Measurements from ENCODE around the gene KATNA1. TPM values are rescaled to one million over a fixed set of nuclear protein-coding genes. Genes with fewer than 3 reads are reported as not detected.
"Not testable (repeated sequence)": the region's sequence is repeated elsewhere in the genome, so short reads cannot be mapped to it uniquely, and the experiment has no call there.

KATNA1 gene
- total and polyA plus RNA-seq, 2 donors (not counting 3 experiments of a cell fraction or from before 2014, with no cell fraction given), result 9.9 to 15.9 TPM

DNA sequence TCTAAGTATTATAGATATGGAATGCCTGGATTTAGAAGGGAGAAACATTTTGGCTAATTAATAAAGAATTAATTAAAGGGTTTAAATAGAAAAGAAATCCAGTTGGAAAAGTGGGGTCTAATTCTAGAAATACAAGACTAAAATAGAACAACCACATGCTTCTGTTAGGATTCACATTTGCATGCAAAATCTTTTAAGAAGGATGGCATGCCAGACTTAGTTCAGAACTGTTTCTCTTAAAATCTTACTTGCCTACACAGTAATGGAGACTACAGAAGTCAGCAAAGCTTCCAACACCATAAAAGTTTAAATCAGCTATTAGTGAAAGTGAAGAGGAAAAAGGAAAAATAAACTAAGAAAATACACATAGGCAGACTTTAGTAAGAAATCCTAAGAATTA lies 32.7 kb upstream of the KATNA1 start:
- no peak overlapping the region for H2AFZ ChIP-seq (ENCODE audit: low read depth, low read length)
- H3K9me3 ChIP-seq (replicated peaks; ENCODE audit: control insufficient read depth, insufficient read depth, low read length), result no peaks in the 10 kb centered on the region
- H3K9ac ChIP-seq (replicated peaks; ENCODE audit: extremely low read depth, insufficient read depth, low read length), result no peak overlapping the region
- TF ChIP-seq MYC (IDR thresholded peaks at IDR 0.05; ENCODE audit: low read depth, low read length) (no peak), GATA2 (IDR thresholded peaks at IDR 0.05; ENCODE audit: insufficient read depth, insufficient read length, low read depth, low read length) (no peak), POLR2AphosphoS5 (IDR thresholded peaks at IDR 0.05; ENCODE audit: insufficient read depth, low read depth, low read length) (no peak), POLR2A (IDR thresholded peaks at IDR 0.05; ENCODE audit: low read depth, low read length) (no peak), FOS (IDR thresholded peaks at IDR 0.05; ENCODE audit: borderline replicate concordance, insufficient read depth, low read length) (no peak), EZH2 (IDR thresholded peaks at IDR 0.05; ENCODE audit: borderline replicate concordance, low read depth, low read length, severe bottlenecking) (no peak)
- TF ChIP-seq, protein P1, sequence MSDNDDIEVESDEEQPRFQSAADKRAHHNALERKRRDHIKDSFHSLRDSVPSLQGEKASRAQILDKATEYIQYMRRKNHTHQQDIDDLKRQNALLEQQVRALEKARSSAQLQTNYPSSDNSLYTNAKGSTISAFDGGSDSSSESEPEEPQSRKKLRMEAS (IDR thresholded peaks at IDR 0.05; ENCODE audit: insufficient read depth, insufficient read length), result no peak
- no peaks in the 10 kb centered on the region for H3K27me3 ChIP-seq (ENCODE audit: control insufficient read depth in 2 of 2, insufficient read depth in 2 of 2, low read length in 2 of 2)
- DNase-seq (ENCODE audit: low read depth, low spot score), result no peak
- BruUV-seq (replicated peaks), result no TSS peak
- ChIA-PET CTCF (no interaction called here), POLR2A (no interaction called here)
- peaks cover 2% of the 10 kb centered on the region for H4K20me1 ChIP-seq (replicated peaks; ENCODE audit: control insufficient read depth, extremely low read depth, insufficient read depth, low read length)
- H3K4me2 ChIP-seq (ENCODE audit: insufficient read depth, low read length), result no peak overlapping the region
- H3K9me1 ChIP-seq (replicated peaks; ENCODE audit: control insufficient read depth, extremely low read depth, insufficient read depth, low read length), result no peaks in the 10 kb centered on the region
- H3K79me2 ChIP-seq (ENCODE audit: control insufficient read depth, insufficient read depth, low read length), result peaks cover 18% of the 10 kb centered on the region
- no peak overlapping the region for H3K27ac ChIP-seq (ENCODE audit: insufficient read depth, low read depth, low read length)
- no peaks in the 10 kb centered on the region for H3K4me1 ChIP-seq (ENCODE audit: control insufficient read depth, extremely low read depth, insufficient read depth, low read length)
- no peak for FAIRE-seq
- intact Hi-C loops (cut with micrococcal nuclease) (no loop called here), dilution Hi-C loops (cut with MboI; ENCODE audit: extremely low pct_ligation_motif_present, low sequenced_read_pairs) (no loop called here)
- peaks cover 9 to 16% of the 10 kb centered on the region in 2 experiments for H3K36me3 ChIP-seq (ENCODE audit: control insufficient read depth in 2 of 2, extremely low read depth in 1 of 2, insufficient read depth in 2 of 2, low read length in 2 of 2)
- no peak overlapping the region for H3K4me3 ChIP-seq (replicated peaks in 1 of 3; ENCODE audit: insufficient read depth in 1 of 3, low read depth in 1 of 3, low read length in 3 of 3)

DNA sequence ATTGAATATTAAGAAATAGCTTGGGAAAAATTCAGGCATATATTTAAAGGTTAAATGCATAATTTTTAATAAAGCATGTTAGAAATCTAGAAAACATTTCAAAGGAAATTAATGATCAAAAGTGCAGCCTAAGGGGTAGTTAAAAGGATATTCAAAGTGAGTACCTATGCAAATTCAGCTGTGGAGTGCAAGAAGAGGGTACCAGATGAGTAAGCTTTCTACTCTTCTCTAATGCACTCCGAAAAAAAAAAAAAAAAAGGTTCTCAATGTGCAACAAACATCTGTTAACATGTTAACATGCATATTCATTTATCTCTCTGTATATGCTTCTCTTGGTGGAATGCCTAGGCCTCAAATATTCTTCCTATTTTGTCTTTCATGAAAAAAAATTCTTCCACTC lies 32.0 kb upstream of the KATNA1 start:
- dilution Hi-C loops (cut with MboI; ENCODE audit: extremely low pct_ligation_motif_present, low sequenced_read_pairs), result no loop called here
- ChIA-PET CTCF (interaction anchor here (0.9 kb wide), 1 partner anchor 8 kb away, joined by 4 read pairs; no protein-coding TSS in a partner anchor), POLR2A (no interaction called here)
- intact Hi-C loops (cut with micrococcal nuclease), result no loop called here
- H3K9me3 ChIP-seq (replicated peaks; ENCODE audit: control insufficient read depth, insufficient read depth, low read length), result no peaks in the 10 kb centered on the region
- no TSS peak for BruUV-seq (replicated peaks)
- TF ChIP-seq, protein P2, sequence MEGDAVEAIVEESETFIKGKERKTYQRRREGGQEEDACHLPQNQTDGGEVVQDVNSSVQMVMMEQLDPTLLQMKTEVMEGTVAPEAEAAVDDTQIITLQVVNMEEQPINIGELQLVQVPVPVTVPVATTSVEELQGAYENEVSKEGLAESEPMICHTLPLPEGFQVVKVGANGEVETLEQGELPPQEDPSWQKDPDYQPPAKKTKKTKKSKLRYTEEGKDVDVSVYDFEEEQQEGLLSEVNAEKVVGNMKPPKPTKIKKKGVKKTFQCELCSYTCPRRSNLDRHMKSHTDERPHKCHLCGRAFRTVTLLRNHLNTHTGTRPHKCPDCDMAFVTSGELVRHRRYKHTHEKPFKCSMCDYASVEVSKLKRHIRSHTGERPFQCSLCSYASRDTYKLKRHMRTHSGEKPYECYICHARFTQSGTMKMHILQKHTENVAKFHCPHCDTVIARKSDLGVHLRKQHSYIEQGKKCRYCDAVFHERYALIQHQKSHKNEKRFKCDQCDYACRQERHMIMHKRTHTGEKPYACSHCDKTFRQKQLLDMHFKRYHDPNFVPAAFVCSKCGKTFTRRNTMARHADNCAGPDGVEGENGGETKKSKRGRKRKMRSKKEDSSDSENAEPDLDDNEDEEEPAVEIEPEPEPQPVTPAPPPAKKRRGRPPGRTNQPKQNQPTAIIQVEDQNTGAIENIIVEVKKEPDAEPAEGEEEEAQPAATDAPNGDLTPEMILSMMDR (IDR thresholded peaks at IDR 0.05; ENCODE audit: extremely low read depth in 1 of 2, insufficient read depth in 1 of 2, low read depth in 1 of 2, low read length in 2 of 2), result no peak
- TF ChIP-seq EZH2 (IDR thresholded peaks at IDR 0.05; ENCODE audit: borderline replicate concordance, low read depth, low read length, severe bottlenecking) (no peak), GATA2 (IDR thresholded peaks at IDR 0.05; ENCODE audit: insufficient read depth, insufficient read length, low read depth, low read length) (no peak), FOS (IDR thresholded peaks at IDR 0.05; ENCODE audit: borderline replicate concordance, insufficient read depth, low read length) (no peak)
- no peak for DNase-seq (ENCODE audit: low read depth, low spot score)
- H4K20me1 ChIP-seq (replicated peaks; ENCODE audit: control insufficient read depth, extremely low read depth, insufficient read depth, low read length), result peaks cover 2% of the 10 kb centered on the region
- H2AFZ ChIP-seq (ENCODE audit: low read depth, low read length), result no peak overlapping the region
- H3K36me3 ChIP-seq (ENCODE audit: control insufficient read depth in 2 of 2, extremely low read depth in 1 of 2, insufficient read depth in 2 of 2, low read length in 2 of 2), result peaks cover 9 to 19% of the 10 kb centered on the region in 2 experiments
- no peaks in the 10 kb centered on the region for H3K4me1 ChIP-seq (ENCODE audit: control insufficient read depth, extremely low read depth, insufficient read depth, low read length)
- H3K9me1 ChIP-seq (replicated peaks; ENCODE audit: control insufficient read depth, extremely low read depth, insufficient read depth, low read length), result no peaks in the 10 kb centered on the region
- H3K79me2 ChIP-seq (ENCODE audit: control insufficient read depth, insufficient read depth, low read length), result peaks cover 14% of the 10 kb centered on the region
- no peaks in the 10 kb centered on the region for H3K27me3 ChIP-seq (ENCODE audit: control insufficient read depth in 2 of 2, insufficient read depth in 2 of 2, low read length in 2 of 2)
- H3K4me2 ChIP-seq (ENCODE audit: insufficient read depth, low read length), result no peak overlapping the region
- H3K27ac ChIP-seq (ENCODE audit: insufficient read depth, low read depth, low read length), result no peak overlapping the region
- H3K9ac ChIP-seq (replicated peaks; ENCODE audit: extremely low read depth, insufficient read depth, low read length), result no peak overlapping the region
- no peak for FAIRE-seq
- H3K4me3 ChIP-seq (replicated peaks in 1 of 3; ENCODE audit: insufficient read depth in 1 of 3, low read depth in 1 of 3, low read length in 3 of 3), result no peak overlapping the region

DNA sequence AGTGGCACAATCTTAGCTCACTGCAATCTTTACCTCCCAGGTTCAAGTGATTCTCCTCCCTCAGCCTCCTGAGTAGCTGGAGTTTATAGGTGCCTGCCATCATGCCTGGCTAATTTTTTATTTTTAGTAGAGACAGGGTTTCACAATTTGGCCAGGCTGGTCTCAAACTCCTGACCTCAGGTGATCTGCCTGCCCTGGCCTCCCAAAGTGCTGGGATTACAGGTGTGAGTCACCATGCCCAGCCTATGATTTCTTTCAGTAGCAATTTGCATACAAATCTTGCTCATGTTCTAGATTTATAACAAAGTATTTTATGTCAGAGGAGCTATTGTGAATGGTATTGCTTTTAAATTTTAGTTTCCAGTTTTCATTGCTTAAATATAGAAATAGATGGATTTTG lies 23.8 kb upstream of the KATNA1 start:
- DNase-seq (ENCODE audit: low read depth, low spot score); POLR2A ChIA-PET; H3K9me3 ChIP-seq (replicated peaks; ENCODE audit: control insufficient read depth, insufficient read depth, low read length); H3K79me2 ChIP-seq (ENCODE audit: control insufficient read depth, insufficient read depth, low read length); H3K4me2 ChIP-seq (ENCODE audit: insufficient read depth, low read length); H4K20me1 ChIP-seq (replicated peaks; ENCODE audit: control insufficient read depth, extremely low read depth, insufficient read depth, low read length); BruUV-seq (replicated peaks); FAIRE-seq; H2AFZ ChIP-seq (ENCODE audit: low read depth, low read length); H3K27me3 ChIP-seq (ENCODE audit: control insufficient read depth in 2 of 2, insufficient read depth in 2 of 2, low read length in 2 of 2); H3K27ac ChIP-seq (ENCODE audit: insufficient read depth, low read depth, low read length); dilution Hi-C loops (cut with MboI; ENCODE audit: extremely low pct_ligation_motif_present, low sequenced_read_pairs); H3K9me1 ChIP-seq (replicated peaks; ENCODE audit: control insufficient read depth, extremely low read depth, insufficient read depth, low read length); intact Hi-C loops (cut with micrococcal nuclease); H3K4me3 ChIP-seq (replicated peaks in 1 of 3; ENCODE audit: insufficient read depth in 1 of 3, low read depth in 1 of 3, low read length in 3 of 3); CTCF ChIA-PET; H3K4me1 ChIP-seq (ENCODE audit: control insufficient read depth, extremely low read depth, insufficient read depth, low read length); H3K9ac ChIP-seq (replicated peaks; ENCODE audit: extremely low read depth, insufficient read depth, low read length): not testable (repeated sequence)
- H3K36me3 ChIP-seq (ENCODE audit: control insufficient read depth in 2 of 2, extremely low read depth in 1 of 2, insufficient read depth in 2 of 2, low read length in 2 of 2), result peaks cover 10 to 15% of the 10 kb centered on the region in 2 experiments

Data from endothelial cell of umbilical vein (primary cell).